ENCODE results near the gene LRRC3B.
"Not testable (repeated sequence)": the region's sequence is repeated elsewhere in the genome, so short reads cannot be mapped to it uniquely, and the experiment has no call there.

Gene LRRC3B

DNA sequence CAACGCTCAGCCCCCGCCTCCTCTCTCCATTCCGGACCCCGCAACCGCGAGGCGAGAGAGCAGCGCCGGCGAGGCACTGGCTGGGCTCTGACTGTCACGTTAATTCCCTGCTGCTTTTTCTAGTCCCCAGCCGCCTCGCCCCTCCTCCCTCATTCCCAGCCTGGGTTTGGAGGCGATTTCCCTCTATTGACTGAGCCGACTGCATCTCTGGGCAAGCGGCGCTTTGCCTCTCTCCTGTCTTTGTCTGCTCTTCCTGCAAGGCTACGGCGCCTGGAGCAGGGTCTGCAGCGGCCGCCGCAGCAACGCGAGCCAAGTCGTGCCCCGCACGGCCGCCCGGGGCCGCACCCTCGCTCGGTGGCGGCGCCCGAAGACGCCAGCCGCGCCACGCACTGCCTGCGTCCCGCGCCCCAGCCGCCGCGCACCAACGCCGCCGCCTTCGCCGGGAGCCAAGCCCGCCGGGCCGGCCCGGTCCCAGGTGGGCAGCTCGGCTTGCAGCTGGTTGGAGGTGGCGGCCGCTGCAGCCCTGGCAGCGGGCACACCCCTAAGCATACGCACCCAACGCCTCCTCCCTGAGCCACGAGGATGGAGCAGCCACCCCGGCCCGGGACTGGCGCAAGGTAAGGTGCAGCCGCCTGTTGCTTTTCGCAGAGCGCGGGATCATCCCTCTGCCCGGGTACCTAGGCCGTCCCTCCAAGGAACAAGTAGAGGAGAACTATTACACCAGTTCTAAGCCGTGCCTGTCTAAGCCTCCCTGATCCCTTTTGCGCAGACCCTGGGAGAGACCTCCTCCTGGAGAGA lies at the start of gene LRRC3B:
LRRC3B (plus strand) TSS at position 152 of the 798 bp plus-strand sequence. CDS start 86,901 bp downstream, outside the sequence.
- DNase-seq (ENCODE audit: low read depth): no peak

- no peak for DNase-seq (ENCODE audit: low read depth)
Observed at GRCh38 chr3:26574766-26575165, 47.8 kb upstream of the LRRC3B start.

GRCh38 chr3:26579116-26579515 lies 43.5 kb upstream of the LRRC3B start:
- no peak for DNase-seq (ENCODE audit: low read depth)

- no peak for DNase-seq (ENCODE audit: low read depth)
Observed at GRCh38 chr3:26587571-26587970, 35.0 kb upstream of the LRRC3B start.

DNA sequence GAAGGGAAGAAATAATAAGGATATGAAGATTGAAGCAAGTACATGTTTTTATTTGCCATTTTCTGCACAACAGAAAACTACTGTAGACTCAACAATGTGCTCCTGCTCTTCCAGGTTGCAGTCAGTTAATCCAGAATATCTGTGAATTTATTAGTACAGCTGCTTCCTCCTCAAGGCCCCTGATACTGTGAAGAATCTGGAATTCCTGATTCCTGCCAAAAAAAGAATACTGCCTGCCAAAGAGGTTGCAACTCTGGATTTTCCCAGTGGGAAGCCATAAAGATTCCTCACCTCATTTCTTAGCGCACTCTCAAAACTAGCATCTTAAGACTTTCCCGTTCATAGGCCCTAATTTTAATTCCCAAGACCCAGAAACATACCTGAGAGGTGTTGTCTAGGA lies 33.6 kb upstream of the LRRC3B start:
- DNase-seq (ENCODE audit: low read depth): no peak

GRCh38 chr3:26589678-26590077 lies 32.9 kb upstream of the LRRC3B start:
- DNase-seq (ENCODE audit: low read depth): no peak

- no peak for DNase-seq (ENCODE audit: low read depth)
Observed at GRCh38 chr3:26590919-26591484, 31.6 kb upstream of the LRRC3B start.

DNA sequence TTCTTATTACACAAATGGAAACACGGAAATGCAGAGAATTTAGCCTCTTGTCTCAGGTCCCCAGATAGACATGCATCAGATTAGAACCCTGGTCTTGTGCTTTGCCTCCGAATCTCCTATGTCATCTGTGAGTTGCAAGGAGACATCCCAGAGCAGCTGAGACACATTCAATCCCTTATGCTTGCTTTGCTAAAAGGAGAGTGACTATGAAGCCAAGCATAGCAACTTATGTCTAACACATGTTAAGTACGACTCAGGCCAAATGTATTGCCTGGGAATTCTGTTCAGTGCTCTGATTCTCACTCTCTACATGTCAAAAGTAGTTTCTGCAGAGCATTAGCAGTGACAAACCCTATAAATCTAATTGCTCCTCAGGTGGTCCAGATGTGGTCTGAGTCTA lies 30.6 kb upstream of the LRRC3B start:
- DNase-seq (ENCODE audit: low read depth): no peak

DNA sequence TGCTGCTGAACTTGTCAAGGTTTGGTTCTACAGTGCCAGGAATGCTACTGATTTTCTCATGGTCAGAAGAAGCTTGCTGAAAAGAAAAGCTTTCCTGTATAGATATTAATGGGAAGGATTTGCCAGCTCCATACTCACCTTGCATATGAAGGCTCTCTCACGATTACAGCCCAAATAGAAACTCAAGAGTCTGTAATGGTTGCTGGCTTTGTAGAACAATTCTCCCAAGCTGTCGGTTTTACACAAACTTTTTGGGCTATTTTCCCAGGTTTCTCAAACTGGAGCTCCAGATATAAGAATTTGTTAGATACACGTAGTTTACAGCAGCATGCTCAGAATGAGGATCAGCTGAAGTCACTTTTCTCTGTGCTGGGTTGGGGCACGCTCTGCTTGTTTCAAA lies 30.1 kb upstream of the LRRC3B start:
- DNase-seq (ENCODE audit: low read depth): no peak

DNA sequence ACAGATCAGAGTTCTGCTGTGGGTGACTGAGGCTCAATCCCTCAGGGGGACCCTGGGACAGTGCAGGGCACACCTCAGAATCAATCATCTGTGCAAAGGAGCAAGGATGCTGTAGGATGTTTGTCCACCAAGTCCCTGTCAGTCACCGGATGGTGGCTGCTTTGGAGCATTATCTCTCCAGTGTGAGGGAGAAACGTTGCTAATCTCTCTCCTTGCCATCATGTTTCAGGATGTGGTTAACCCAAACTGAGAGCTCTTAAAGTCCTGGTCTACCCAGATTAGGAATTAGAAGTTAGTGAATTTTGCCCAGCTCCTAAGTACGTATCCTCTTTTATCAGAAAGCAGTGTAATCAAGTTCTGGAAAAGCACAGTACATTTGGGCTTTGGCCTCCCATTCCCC lies 26.2 kb upstream of the LRRC3B start:
- no peak for DNase-seq (ENCODE audit: low read depth)

DNA sequence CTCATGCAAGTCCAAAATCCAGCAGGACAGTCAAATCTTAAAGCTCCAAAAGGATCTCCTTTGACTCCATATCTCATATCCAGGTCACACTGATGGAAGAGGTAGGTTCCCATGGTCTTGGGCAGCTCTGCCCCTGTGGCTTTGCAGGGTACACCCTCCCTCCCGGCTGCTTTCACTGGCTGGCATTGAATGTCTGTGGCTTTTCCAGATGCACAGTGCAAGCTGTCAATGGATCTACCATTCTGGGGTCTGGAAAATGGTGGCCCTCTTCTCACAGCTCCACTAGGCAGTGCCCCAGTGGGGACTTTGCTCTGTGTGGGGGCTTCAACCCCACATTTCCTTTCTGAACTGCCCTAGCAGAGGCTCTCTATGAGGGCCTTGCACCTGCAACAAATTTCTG lies 19.3 kb upstream of the LRRC3B start:
- DNase-seq (ENCODE audit: low read depth): not testable (repeated sequence)

DNA sequence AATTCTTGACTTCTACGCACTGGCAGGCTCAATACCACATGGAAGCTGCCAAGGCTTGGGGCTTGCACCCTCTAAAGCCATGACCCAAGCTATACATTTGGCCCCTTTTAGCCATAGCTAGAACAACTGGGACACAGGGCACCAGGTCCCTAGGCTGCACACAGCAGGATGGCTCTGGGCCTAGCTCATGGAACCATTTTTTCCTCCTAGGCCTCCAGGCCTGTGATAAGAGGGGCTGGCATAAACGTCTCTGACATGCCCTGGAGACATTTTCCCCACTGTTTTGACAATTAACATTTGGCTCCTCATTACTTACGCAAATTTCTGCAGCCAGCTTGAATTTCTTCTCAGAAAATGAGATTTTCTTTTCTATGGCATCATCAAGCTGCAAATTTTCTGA lies 18.8 kb upstream of the LRRC3B start:
- not testable (repeated sequence) for DNase-seq (ENCODE audit: low read depth)

DNA sequence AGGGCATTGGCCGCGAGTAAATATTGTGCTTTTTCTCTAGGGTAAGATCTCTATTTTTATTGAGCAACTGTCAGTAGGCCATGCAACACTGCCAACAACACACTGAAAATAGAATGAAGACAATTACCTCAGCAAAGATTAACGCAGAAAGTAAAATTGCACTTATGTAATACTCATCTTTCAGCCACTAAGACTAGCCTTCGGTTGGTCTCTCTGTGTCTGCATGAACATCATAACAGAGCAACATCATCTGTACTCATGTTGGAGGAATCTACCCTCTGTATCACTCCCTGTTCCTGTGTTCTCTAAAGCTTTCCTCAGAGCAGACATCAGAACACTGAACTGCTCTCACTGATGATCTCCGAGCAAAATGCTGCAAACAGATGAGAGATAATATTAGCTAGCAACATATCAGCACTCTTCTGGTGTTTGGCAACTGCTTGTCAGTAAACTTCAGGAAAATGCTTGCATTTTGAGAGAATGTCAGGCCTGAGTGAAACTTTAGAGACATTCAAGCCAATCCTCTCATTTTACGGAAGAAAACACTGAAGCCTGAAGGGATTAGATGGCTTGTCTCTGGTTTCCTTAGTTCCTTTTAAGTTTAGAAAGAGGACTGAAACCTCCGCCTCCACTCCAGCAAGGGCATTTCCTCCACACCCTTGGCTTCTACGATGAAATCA lies 8.4 kb upstream of the LRRC3B start:
- DNase-seq (ENCODE audit: low read depth): no peak

GRCh38 chr3:26621176-26621575 lies 1.4 kb upstream of the LRRC3B start:
- DNase-seq (ENCODE audit: low read depth): no peak

DNA sequence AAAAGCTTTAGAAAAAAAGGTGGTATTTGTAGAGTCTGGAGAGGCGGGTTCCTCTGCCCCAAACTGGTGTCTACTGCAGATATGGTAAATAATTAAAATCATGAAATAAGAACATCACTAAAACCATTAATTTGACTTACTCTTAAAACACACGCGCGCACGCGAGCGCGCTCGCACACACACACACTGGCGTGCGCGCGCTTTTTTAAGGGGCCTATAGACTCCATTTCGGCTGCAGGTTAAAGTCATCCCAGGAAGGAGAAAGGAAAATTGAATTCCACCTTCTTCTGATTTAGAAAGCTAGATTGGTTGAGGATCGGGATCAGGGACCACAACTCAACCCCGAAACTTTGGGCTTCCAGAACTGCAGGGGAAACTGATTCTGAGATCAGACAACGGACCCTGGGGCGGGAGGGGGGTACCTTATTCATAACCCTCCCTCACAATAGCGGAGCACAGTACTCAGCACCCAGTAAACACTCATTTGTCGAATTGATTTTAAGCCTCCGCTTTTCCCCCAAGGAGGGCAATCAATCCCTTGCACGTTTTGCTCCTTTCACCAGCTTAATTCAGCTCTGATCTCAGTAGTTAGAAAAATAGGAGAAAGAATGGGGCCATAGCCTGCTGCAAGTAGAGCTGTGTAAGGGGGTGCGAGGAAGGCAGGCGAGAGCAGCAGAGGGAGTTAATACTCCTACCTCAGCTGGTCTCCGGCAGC lies 509 bp upstream of the LRRC3B start:
- DNase-seq (ENCODE audit: low read depth): no peak

DNA sequence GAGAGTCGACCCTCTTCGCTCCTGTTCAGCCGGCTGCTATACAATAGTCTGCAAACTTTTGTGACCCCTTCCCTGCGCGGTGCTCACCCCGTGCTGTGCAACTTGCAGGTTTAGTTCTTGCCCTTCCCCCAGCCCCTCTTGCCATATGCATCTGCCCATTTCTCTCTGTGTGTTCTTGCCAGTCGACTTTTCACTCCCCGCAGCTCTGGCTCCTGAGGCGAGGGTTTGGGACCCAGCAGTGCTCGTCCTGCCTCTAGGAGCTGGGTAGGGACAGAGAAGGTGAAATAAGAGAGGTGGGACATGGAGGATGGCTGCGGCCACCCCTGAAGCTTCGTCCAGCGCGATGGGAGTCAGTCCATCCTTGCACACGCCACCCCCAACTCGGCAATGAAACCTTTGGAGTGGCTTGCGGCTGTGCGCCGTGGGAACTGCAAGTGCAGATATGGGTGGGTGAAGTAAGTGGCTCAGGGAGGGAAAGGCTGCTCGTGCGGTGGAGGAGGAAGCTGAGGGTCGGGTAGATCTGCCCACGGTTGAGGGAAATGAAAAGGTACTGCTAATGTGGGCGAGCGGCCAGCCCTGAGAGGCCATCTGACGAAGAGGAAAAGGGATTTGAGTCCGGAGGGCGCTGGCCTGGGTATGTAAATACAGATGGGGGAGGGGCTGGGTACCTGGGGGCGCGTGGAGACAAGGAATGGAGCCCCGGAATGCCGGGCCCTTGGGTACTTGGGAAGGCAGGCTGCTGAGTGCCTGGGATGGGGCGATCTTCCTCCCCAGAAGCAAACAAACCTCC lies 1.0 kb downstream of the LRRC3B start:
- no peak for DNase-seq (ENCODE audit: low read depth)

- no peak for DNase-seq (ENCODE audit: low read depth)
Observed at GRCh38 chr3:26624209-26624765, 1.7 kb downstream of the LRRC3B start.

DNA sequence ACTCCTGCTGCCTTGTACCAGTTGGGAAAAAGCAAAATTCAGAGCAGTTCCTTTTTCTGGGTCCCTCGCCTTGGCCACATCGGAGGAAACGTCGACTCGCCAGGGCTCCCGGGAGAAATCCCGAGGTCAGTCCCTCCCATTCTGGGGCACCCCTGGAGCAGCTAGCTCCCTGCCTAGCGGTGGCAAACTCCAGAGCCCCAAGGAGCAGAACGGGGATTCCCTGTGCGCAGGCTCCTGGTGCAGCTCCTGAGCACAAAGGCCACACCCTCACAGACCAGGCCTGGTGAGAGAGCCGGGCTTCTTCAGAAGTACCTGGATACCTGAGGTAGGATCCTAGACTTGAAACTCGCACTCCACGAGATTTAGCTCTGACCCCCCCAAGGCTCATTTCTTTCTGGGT lies 2.6 kb downstream of the LRRC3B start:
- DNase-seq (ENCODE audit: low read depth): no peak

DNA sequence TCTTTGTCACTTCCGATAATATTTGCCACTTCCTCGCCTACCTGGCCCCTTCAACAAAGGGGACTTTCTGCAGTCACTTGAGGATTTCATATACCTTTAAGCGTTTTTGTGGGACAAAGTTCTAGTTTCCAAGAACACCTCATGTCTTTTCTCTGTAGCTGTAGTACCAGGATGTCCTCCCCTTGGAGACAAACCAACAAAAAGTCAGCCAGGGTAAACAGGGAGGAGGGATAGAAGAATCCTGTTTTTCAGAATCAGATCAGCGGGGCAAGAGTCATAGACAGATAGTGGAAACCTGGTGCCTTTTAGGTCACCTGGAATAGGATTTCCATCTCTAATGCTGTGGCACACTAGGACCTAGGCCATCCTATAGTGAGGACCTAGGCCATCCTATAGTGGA lies 4.5 kb downstream of the LRRC3B start:
- no peak for DNase-seq (ENCODE audit: low read depth)

GRCh38 chr3:26628915-26629314 lies 6.3 kb downstream of the LRRC3B start:
- DNase-seq (ENCODE audit: low read depth): no peak

GRCh38 chr3:26630669-26631389 lies 8.3 kb downstream of the LRRC3B start:
- no peak for DNase-seq (ENCODE audit: low read depth)
